ENCODE results near the gene RTN4RL1. TPM values are rescaled to one million over a fixed set of nuclear protein-coding genes. Genes with fewer than 3 reads are reported as not detected.
A peak's percentile ranks its signal among the peaks of the same experiment; 100 is the strongest.

Gene RTN4RL1
- total and polyA plus RNA-seq, 2 of the 13 experiments (the other 11 are each of a cell fraction or from before 2014, with no cell fraction given): 0.01 TPM; not detected in 1

DNA sequence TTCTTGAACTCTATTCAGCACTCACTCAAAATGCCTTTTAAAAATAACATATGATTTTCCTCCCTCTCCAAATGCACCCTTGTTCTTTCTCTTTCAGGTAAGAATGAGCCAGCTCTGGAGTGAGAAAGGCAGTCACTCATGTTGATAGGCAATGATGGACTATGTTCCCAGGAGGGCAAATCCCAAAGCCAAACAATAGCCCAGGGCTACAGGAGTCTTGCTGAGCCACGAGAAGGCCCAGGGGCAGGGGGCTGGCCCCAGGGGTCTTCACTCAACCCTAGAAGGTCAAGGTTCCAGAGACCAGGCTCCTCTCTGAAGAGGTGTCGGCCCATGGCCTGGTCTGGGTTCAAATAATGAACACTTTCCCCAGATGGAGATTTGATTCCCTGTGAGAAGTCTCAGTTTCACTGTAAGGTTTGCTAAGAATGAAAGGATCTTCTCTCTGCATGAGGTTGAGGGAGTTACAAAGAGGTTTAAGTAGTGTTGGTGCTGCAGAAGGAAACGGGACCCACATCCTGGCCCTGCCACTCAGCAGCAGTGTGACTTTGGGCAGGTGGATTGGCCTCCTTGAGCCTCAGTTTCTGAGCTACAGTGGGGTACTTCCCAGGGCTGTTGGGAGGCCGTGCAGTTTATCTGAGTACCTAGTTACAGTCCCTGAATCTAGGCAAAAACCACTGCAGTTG, 49.0 kb downstream of the RTN4RL1 start (continued):
- TF ChIP-seq, protein P1, sequence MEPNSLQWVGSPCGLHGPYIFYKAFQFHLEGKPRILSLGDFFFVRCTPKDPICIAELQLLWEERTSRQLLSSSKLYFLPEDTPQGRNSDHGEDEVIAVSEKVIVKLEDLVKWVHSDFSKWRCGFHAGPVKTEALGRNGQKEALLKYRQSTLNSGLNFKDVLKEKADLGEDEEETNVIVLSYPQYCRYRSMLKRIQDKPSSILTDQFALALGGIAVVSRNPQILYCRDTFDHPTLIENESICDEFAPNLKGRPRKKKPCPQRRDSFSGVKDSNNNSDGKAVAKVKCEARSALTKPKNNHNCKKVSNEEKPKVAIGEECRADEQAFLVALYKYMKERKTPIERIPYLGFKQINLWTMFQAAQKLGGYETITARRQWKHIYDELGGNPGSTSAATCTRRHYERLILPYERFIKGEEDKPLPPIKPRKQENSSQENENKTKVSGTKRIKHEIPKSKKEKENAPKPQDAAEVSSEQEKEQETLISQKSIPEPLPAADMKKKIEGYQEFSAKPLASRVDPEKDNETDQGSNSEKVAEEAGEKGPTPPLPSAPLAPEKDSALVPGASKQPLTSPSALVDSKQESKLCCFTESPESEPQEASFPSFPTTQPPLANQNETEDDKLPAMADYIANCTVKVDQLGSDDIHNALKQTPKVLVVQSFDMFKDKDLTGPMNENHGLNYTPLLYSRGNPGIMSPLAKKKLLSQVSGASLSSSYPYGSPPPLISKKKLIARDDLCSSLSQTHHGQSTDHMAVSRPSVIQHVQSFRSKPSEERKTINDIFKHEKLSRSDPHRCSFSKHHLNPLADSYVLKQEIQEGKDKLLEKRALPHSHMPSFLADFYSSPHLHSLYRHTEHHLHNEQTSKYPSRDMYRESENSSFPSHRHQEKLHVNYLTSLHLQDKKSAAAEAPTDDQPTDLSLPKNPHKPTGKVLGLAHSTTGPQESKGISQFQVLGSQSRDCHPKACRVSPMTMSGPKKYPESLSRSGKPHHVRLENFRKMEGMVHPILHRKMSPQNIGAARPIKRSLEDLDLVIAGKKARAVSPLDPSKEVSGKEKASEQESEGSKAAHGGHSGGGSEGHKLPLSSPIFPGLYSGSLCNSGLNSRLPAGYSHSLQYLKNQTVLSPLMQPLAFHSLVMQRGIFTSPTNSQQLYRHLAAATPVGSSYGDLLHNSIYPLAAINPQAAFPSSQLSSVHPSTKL (CRISPR knock-in tag; IDR thresholded peaks at IDR 0.05): peak; percentile 28; the same call in 1 of the 2 replicates
- TF ChIP-seq GATAD2A (CRISPR knock-in tag; IDR thresholded peaks at IDR 0.05) (peak; percentile 28; the same call in 1 of the 2 replicates), ZNF501 (CRISPR knock-in tag; IDR thresholded peaks at IDR 0.05) (0 out of 2 replicates have a peak, but pooled peaks have one; percentile 39), KDM2A (CRISPR knock-in tag; IDR thresholded peaks at IDR 0.05; ENCODE audit: borderline replicate concordance, low read depth) (no peak), BHLHE40 (IDR thresholded peaks at IDR 0.05; ENCODE audit: low read length) (no peak)
- TF ChIP-seq, protein P2, sequence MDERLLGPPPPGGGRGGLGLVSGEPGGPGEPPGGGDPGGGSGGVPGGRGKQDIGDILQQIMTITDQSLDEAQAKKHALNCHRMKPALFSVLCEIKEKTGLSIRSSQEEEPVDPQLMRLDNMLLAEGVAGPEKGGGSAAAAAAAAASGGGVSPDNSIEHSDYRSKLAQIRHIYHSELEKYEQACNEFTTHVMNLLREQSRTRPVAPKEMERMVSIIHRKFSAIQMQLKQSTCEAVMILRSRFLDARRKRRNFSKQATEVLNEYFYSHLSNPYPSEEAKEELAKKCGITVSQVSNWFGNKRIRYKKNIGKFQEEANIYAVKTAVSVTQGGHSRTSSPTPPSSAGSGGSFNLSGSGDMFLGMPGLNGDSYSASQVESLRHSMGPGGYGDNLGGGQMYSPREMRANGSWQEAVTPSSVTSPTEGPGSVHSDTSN (CRISPR knock-in tag; IDR thresholded peaks at IDR 0.05): peak; percentile 27; the same call in 1 of the 2 replicates
- TF ChIP-seq, protein P3, sequence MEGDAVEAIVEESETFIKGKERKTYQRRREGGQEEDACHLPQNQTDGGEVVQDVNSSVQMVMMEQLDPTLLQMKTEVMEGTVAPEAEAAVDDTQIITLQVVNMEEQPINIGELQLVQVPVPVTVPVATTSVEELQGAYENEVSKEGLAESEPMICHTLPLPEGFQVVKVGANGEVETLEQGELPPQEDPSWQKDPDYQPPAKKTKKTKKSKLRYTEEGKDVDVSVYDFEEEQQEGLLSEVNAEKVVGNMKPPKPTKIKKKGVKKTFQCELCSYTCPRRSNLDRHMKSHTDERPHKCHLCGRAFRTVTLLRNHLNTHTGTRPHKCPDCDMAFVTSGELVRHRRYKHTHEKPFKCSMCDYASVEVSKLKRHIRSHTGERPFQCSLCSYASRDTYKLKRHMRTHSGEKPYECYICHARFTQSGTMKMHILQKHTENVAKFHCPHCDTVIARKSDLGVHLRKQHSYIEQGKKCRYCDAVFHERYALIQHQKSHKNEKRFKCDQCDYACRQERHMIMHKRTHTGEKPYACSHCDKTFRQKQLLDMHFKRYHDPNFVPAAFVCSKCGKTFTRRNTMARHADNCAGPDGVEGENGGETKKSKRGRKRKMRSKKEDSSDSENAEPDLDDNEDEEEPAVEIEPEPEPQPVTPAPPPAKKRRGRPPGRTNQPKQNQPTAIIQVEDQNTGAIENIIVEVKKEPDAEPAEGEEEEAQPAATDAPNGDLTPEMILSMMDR (CRISPR knock-in tag; IDR thresholded peaks at IDR 0.05): no peak
- TF ChIP-seq, protein P4, sequence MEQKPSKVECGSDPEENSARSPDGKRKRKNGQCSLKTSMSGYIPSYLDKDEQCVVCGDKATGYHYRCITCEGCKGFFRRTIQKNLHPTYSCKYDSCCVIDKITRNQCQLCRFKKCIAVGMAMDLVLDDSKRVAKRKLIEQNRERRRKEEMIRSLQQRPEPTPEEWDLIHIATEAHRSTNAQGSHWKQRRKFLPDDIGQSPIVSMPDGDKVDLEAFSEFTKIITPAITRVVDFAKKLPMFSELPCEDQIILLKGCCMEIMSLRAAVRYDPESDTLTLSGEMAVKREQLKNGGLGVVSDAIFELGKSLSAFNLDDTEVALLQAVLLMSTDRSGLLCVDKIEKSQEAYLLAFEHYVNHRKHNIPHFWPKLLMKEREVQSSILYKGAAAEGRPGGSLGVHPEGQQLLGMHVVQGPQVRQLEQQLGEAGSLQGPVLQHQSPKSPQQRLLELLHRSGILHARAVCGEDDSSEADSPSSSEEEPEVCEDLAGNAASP (CRISPR knock-in tag; IDR thresholded peaks at IDR 0.05; ENCODE audit: borderline replicate concordance): 0 out of 2 replicates have a peak, but pooled peaks have one; percentile 11

All from HepG2 (cell line).